Measurements from ENCODE around the gene C19orf53. TPM values are rescaled to one million over a fixed set of nuclear protein-coding genes. Genes with fewer than 3 reads are reported as not detected.

C19orf53 gene
- total and polyA plus RNA-seq, 2 of the 13 experiments (the other 11 are each of a cell fraction or from before 2014, with no cell fraction given), result 129 to 130 TPM

DNA sequence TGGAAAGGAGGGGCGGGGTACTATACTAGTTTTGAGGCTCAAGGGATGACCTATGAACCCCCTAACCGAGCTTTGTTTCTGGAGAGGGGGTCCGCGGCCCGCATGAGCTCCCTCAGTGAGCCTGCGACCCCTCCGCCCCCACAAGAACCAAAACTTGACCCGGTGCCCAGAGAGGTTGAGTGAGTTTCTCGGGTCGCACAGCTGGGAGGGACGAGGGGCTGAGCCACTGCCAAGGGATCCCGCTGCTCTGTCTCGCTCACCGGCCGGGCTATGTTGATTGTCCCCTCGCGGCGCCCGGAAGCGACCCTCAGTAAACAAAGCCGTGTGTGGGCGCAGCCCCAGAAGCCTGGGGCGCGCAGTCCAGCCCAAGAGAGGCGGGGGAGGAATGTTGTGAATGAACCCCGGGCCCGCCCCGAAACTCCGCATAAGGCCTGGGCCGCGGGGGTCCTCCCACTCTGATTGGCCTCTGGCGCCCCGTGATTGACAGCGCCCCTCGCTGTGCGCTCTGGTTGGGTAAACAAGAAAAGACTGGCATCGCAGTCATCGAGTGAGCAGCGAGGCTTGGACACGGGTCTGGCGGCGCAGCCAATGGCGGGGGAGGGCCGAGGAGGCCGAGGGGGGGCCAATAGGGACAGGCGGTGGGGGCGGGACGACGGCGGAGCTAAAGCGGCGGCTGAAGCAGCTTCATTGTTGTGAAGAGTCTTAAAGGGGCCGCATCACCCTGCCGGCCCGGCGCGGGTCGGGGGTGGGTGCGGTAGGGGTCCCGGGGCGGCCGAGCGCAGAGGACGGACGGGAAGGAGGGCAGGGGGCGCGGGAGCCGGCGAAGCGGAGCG lies 20.7 kb downstream of the C19orf53 start, which contains the start of gene ZSWIM4 (continued):
- TF ChIP-seq ZNF878 (CRISPR knock-in tag; IDR thresholded peaks at IDR 0.05), result no peak
- TF ChIP-seq ZFP37 (CRISPR knock-in tag; IDR thresholded peaks at IDR 0.05; ENCODE audit: borderline replicate concordance), result no peak
- peak; percentile 98 for TF ChIP-seq SP2 (CRISPR knock-in tag; IDR thresholded peaks at IDR 0.05)
- no peak for TF ChIP-seq ZNF570 (CRISPR knock-in tag; IDR thresholded peaks at IDR 0.05; ENCODE audit: borderline replicate concordance)
- peak; percentile 46; the same call in 1 of the 2 replicates for TF ChIP-seq FOXJ3 (CRISPR knock-in tag; IDR thresholded peaks at IDR 0.05; ENCODE audit: borderline replicate concordance)
- TF ChIP-seq, protein P1, sequence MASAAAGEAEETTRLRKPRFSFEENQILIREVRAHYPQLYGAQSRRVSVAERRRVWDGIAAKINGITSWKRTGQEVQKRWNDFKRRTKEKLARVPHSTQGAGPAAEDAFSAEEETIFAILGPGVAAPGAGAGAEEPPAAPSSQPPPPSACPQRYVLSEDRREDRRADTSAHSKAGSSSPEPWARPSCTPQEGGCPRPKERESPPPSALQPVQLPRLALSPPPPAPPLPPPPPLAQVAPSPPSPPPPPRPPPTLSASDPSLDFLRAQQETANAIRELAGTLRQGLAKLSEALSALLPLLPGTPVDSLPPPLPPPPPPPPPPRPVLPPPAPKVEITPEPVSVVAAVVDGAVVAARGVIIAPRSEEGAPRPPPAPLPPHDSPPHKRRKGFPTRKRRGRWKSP (CRISPR knock-in tag; IDR thresholded peaks at IDR 0.05), result no peak
- TF ChIP-seq POLR2A (IDR thresholded peaks at IDR 0.05; ENCODE audit: insufficient read depth in 1 of 2, low read depth in 2 of 2, low read length in 2 of 2), result peak in 1 of 2 experiments; percentile 42; a peak in 2 of 4 replicates
- no peak for TF ChIP-seq ARNT (IDR thresholded peaks at IDR 0.05)
- TF ChIP-seq, protein P2, sequence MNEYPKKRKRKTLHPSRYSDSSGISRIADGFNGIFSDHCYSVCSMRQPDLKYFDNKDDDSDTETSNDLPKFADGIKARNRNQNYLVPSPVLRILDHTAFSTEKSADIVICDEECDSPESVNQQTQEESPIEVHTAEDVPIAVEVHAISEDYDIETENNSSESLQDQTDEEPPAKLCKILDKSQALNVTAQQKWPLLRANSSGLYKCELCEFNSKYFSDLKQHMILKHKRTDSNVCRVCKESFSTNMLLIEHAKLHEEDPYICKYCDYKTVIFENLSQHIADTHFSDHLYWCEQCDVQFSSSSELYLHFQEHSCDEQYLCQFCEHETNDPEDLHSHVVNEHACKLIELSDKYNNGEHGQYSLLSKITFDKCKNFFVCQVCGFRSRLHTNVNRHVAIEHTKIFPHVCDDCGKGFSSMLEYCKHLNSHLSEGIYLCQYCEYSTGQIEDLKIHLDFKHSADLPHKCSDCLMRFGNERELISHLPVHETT (CRISPR knock-in tag; conservative IDR thresholded peaks at IDR 0.05), result no peak
- no peak for TF ChIP-seq ZC3H4 (CRISPR knock-in tag; IDR thresholded peaks at IDR 0.05; ENCODE audit: borderline replicate concordance)
- TF ChIP-seq RELA (CRISPR knock-in tag; IDR thresholded peaks at IDR 0.05), result no peak
- TF ChIP-seq MEIS2 (CRISPR knock-in tag; IDR thresholded peaks at IDR 0.05), result peak; percentile 96
- TF ChIP-seq RXRA (CRISPR knock-in tag; IDR thresholded peaks at IDR 0.05), result peak; percentile 71
- no peak for TF ChIP-seq RARG (CRISPR knock-in tag; IDR thresholded peaks at IDR 0.05; ENCODE audit: low read depth)
- TF ChIP-seq MLLT10 (CRISPR knock-in tag; IDR thresholded peaks at IDR 0.05), result no peak
- TF ChIP-seq, protein P3, sequence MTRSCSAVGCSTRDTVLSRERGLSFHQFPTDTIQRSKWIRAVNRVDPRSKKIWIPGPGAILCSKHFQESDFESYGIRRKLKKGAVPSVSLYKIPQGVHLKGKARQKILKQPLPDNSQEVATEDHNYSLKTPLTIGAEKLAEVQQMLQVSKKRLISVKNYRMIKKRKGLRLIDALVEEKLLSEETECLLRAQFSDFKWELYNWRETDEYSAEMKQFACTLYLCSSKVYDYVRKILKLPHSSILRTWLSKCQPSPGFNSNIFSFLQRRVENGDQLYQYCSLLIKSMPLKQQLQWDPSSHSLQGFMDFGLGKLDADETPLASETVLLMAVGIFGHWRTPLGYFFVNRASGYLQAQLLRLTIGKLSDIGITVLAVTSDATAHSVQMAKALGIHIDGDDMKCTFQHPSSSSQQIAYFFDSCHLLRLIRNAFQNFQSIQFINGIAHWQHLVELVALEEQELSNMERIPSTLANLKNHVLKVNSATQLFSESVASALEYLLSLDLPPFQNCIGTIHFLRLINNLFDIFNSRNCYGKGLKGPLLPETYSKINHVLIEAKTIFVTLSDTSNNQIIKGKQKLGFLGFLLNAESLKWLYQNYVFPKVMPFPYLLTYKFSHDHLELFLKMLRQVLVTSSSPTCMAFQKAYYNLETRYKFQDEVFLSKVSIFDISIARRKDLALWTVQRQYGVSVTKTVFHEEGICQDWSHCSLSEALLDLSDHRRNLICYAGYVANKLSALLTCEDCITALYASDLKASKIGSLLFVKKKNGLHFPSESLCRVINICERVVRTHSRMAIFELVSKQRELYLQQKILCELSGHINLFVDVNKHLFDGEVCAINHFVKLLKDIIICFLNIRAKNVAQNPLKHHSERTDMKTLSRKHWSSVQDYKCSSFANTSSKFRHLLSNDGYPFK (CRISPR knock-in tag; IDR thresholded peaks at IDR 0.05; ENCODE audit: borderline replicate concordance), result no peak; the same call in 1 of the 2 replicates
- TF ChIP-seq DMAP1 (CRISPR knock-in tag; IDR thresholded peaks at IDR 0.05), result 0 out of 2 replicates have a peak, but pooled peaks have one; percentile 22
- 0 out of 2 replicates have a peak, but pooled peaks have one; percentile 53 for TF ChIP-seq ZFP90 (CRISPR knock-in tag; IDR thresholded peaks at IDR 0.05; ENCODE audit: borderline replicate concordance)
- TF ChIP-seq FOSL2 (CRISPR knock-in tag; IDR thresholded peaks at IDR 0.05), result no peak
- no peak for TF ChIP-seq MIER3 (CRISPR knock-in tag; IDR thresholded peaks at IDR 0.05; ENCODE audit: borderline replicate concordance)
- TF ChIP-seq TEAD2 (CRISPR knock-in tag; IDR thresholded peaks at IDR 0.05), result no peak
- no peak for TF ChIP-seq TCF7L2 (IDR thresholded peaks at IDR 0.05; ENCODE audit: low read depth, low read length)
- TF ChIP-seq ZNF558 (CRISPR knock-in tag; IDR thresholded peaks at IDR 0.05; ENCODE audit: borderline replicate concordance), result no peak
- no peak for TF ChIP-seq ZNF549 (CRISPR knock-in tag; IDR thresholded peaks at IDR 0.05)
- no peak for TF ChIP-seq KDM6A (CRISPR knock-in tag; IDR thresholded peaks at IDR 0.05; ENCODE audit: low read depth)
- TF ChIP-seq THAP11 (CRISPR knock-in tag; IDR thresholded peaks at IDR 0.05), result no peak
- no peak for TF ChIP-seq ZSCAN29 (CRISPR knock-in tag; conservative IDR thresholded peaks at IDR 0.05)

Data from HepG2 (cell line).